Stimulated activated CD8-positive, alpha-beta memory T cell treated with anti-CD3 and anti-CD28 coated beads, Interleukin-15, amount 100 ng/mL, for 4 hours (primary cell): ENCODE measurements around the gene ABL2.
"Not testable (repeated sequence)": the region's sequence is repeated elsewhere in the genome, so short reads cannot be mapped to it uniquely, and the experiment has no call there.

ENCODE experiments used
- DNase-seq, 2 donors: peaks; one replicate each; pipeline ENCODE4 v3.0.0-alpha.2; 2020; ENCODE audit warnings: low read depth in 2 of 2

The ABL2 gene

DNA sequence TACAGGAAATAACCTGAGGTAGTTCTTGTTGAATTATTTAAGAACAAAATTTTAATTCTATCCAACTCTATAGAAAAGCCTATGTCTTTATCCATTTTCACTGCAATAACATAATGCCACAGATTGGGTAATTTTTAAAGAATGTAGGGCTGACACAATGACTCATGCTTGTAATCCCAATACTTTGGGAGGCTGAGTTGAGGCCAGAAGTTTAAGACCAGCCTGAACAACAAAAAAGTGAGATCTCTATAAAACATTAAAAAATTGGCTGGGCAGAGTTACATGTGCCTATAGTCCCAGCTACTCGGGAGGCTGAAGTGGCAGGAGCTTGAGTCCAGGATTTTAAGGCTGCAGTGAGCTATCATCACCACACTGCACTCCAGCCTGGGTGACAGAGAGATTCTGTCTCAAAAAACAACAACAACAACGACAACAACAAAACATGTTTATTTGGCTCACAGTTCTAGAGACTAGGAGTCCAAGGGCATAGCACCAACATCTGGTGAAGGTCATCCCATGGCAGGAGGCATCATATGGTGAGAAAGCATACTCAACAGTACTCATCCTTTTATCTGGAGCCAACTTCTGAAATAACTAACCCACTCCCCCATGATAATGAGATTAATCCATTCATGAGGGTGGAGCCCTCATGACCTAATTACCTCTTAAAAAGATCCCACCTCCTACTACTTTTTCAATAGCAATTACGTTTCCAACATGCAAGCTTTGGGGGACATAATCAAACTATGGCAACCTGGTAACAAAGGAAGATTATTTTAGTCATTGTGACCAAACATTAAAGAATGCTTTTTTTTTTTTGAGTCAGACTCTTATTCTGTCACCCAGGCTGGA, 59.6 kb downstream of the ABL2 start:
- no peak for DNase-seq

- DNase-seq: no peak
Measured at GRCh38 chr1:179168536-179168935, 60.9 kb downstream of the ABL2 start.

- DNase-seq: no peak
Measured at GRCh38 chr1:179167955-179168354, 61.5 kb downstream of the ABL2 start.

GRCh38 chr1:179167418-179167777, 62.1 kb downstream of the ABL2 start:
- no peak for DNase-seq

- DNase-seq: no peak
Measured at GRCh38 chr1:179166663-179167417, 62.6 kb downstream of the ABL2 start.

GRCh38 chr1:179164494-179164893, 65.0 kb downstream of the ABL2 start:
- DNase-seq: no peak

- no peak for DNase-seq
Measured at GRCh38 chr1:179156708-179157107, 72.8 kb downstream of the ABL2 start.

DNA sequence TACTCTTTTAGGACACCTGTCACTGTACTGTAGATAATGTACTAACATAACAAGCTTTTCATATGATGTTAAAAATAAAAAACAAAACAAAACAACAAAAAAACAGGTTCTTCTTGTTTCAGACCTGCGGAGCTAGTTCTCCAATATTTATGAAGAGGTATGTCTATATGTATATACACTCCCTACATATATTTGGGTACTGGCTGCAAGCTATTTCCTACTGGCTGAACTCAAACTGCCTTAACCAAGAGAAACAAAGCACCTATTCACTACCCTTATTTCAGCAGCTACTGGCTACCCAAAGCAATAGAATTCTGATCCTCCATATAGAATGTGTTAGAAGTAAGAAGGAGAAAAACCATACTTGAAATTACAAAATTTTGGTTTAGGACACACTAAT, 73.5 kb downstream of the ABL2 start:
- DNase-seq: no peak

DNA sequence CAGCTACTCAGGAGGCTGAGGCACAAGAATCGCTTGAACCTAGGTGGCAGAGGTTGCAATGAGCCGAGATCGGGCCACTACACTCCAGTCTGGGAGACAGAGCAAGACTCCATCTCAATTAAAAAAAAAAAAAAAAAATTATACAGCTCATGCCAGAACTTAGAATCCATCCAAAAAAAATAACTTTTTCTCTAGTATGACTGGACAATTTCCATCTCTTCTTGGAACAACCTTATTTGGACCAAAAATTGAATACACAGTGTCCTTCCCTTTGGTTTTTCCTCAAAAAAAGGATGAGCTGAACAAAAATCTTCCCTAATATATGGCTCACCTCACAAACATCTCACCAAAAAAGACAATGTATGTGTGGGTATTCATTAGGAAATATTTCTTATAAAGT, 73.9 kb downstream of the ABL2 start:
- no peak for DNase-seq

- no peak for DNase-seq
Measured at GRCh38 chr1:179154437-179154836, 75.0 kb downstream of the ABL2 start.

DNA sequence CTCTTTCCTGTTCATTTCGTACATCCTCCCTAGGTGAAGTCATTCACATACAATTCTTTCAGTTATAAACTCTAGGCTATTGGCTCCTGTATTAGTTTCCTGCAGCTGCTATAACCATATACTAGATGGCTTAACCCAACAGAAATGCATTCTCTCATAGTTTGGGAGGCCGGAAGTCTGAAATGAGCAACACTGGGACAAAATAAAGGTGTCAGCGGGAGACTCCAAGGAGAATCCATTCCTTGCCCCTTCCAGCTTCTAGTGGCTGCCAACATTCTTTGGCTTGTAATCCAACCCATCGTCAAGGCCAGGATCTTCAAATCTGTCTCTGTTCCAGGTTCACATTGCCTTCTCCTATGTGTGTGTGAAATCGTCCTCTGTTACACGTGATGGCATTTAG, 76.3 kb downstream of the ABL2 start:
- DNase-seq: no peak

DNA sequence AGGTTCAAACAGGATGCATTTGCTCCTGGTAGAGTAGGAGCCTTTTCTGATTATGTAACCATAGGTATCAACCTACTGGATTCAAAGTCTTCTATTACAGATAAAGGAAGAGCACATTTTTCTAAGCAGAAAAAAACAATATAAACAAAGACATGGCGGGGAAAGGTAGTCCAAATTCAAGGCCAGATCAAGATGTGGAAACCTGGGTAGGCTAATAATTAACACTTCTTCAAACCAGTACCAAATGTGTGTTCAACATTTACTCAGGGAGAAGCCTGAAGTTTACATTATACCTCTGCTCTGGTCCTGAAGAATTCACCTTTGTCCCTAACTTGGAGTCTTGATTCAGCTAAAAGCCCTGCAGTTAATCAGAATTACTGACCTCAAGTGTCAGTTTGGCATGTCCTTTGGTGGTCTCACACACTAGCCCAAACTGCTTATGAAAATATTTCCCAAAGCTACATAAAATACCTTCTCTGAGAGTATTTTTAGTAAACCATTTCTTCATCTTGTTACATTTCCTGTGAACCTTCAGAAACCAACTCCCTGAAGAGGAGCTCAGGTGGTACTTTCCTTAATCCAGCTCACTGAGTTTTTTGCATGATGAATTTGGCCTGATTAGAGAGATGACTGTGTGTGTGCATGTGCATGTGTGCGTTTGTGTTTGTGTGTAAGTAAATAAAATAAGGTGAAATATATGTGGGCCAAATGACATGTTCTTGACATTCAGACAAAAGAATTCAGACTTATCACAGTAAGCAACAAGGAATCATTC, 77.4 kb downstream of the ABL2 start:
- no peak for DNase-seq

- DNase-seq: no peak
Measured at GRCh38 chr1:179146911-179147310, 82.6 kb downstream of the ABL2 start.

DNA sequence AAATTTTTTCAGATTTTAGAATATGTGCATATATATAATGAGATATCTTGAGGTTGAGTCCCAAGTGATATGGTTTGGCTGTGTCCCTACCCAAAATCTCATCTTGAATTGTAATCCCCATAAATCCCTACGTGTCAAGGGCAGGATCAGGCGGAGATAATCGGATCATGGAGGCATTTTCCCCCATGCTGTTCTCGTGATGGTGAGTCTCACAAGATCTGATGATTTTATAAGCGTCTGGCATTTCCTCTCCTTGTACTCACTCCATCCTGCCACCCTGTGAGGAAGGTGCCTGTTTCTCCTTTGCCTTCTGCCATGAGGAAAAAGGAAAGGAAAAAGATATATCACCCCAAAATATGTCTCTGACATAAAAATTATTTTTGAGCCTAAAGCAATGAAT, 83.0 kb downstream of the ABL2 start:
- no peak for DNase-seq

- DNase-seq: no peak
Measured at GRCh38 chr1:179145521-179145920, 84.0 kb downstream of the ABL2 start.

GRCh38 chr1:179144626-179145025, 84.9 kb downstream of the ABL2 start:
- DNase-seq: no peak

GRCh38 chr1:179143322-179143721, 86.2 kb downstream of the ABL2 start:
- no peak for DNase-seq

GRCh38 chr1:179142889-179143299, 86.6 kb downstream of the ABL2 start:
- DNase-seq: no peak

- DNase-seq: peak in 1 of 2 donors; percentile 39
Measured at GRCh38 chr1:179141592-179142251, 87.8 kb downstream of the ABL2 start.

DNA sequence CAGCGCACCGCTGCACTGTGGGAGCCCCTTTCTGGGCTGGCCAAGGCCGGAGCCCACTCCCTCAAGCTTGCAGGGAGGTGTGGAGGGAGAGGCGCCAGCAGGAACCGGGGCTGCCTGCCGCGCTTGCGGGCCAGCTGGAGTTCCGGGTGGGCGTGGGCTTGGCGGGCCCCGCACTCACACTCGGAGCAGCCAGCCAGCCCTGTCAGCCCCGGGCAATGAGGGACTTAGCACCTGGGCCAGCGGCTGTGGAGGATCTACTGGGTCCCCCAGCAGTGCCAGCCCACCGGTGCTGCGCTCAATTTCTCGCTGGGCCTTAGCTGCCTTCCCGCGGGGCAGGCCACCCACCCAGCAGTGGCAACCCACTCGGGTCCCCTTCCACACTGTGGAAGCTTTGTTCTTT, 90.7 kb downstream of the ABL2 start:
- not testable (repeated sequence) for DNase-seq

DNA sequence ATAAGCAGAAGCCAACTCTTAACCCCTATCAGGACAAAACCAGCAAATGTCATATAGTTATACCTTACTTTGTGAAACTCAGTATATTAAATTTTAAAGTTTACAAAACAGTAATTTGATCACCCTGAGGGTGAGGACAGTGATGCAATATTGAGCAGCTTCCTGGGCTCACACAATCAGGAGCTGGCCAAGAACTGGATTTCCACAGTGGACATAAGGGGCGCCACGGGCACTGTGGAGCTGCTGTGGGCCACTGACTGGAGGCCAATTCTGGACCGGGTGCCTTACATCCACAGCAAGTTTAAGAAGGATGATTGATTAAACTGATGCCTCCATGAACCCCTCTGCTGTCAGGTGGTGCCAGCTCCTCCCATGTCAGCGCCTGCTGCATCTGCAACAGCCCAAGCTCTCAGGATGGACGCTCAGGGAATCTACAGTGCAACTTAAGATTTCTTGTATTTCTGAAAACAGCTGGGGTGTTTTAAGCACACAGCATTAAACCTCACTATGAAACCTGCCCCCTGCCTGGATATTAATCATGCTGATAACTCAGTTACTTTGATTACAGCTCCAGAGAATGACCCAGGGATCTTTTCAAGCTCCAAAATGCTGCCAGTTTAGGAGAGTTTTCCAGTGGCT, 91.7 kb downstream of the ABL2 start:
- no peak for DNase-seq
